Measurements from ENCODE around the gene INHA. TPM values are rescaled to one million over a fixed set of nuclear protein-coding genes. Genes with fewer than 3 reads are reported as not detected.

The INHA gene
- total RNA-seq, 2 experiments from 2014 or later, result not detected

DNA sequence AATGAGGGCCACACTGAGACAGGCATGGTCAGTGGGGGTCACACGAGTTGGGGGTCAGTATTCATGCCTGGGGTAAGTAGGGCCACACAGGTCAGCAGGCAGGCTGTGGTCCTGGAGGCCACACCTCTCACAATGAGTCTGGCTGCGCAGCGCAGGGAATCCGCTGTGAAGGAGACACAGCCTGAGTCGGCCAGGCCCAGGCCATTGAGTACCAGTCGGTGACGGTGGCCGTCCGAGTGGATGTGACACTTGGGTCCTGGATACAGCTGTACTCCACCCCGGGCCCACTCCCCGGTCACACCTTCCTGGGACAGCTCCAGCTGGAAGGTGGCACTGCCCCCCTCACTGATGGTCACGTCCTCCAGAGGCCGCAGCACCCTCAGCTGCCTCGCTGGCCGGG lies 17.8 kb upstream of the INHA start:
- Mint-ChIP-seq H3K9me3 (no peaks in the 10 kb centered on the region), H3K36me3 (ENCODE audit: low read depth) (no peaks in the 10 kb centered on the region), H3K27me3 (peaks cover 23% of the 10 kb centered on the region), H3K4me3 (no peak overlapping the region), H3K27ac (no peak overlapping the region), H3K4me1 (peaks cover 8% of the 10 kb centered on the region)
- CTCF ChIA-PET, result interaction anchor here (1.0 to 1.6 kb wide), 2 partner anchors 11 to 13 kb away, joined by 4 to 5 read pairs; partner anchors contain the start of genes CHPF and TMEM198
- POLR2A ChIA-PET, result no interaction called here
- no peak for DNase-seq

DNA sequence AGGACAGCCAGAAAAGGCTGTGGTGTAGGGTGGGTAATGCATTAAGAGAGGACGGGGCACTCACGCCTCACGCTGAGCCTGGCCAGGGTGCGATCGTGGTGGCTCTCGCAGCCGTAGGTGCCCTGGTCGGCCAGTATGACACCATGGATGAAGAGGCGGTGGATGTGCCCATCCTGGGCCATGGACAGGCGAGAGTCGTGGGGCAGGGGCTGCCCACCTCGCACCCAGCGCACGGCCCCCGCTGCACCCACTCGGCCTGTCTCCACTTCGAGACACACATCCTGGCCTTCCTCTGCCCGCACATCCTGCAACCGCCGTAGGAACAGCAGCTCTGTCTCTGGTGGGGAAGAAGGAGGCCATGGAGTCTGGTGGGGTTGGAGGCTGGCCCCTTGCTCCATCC lies 16.2 kb upstream of the INHA start:
- H3K4me3 Mint-ChIP-seq, result no peak overlapping the region
- peaks cover 17% of the 10 kb centered on the region for H3K27me3 Mint-ChIP-seq
- H3K4me1 Mint-ChIP-seq, result peaks cover 8% of the 10 kb centered on the region
- no peaks in the 10 kb centered on the region for H3K9me3 Mint-ChIP-seq
- ChIA-PET CTCF (no interaction called here), POLR2A (no interaction called here)
- H3K36me3 Mint-ChIP-seq (ENCODE audit: low read depth), result no peaks in the 10 kb centered on the region
- DNase-seq, result no peak
- no peak overlapping the region for H3K27ac Mint-ChIP-seq

DNA sequence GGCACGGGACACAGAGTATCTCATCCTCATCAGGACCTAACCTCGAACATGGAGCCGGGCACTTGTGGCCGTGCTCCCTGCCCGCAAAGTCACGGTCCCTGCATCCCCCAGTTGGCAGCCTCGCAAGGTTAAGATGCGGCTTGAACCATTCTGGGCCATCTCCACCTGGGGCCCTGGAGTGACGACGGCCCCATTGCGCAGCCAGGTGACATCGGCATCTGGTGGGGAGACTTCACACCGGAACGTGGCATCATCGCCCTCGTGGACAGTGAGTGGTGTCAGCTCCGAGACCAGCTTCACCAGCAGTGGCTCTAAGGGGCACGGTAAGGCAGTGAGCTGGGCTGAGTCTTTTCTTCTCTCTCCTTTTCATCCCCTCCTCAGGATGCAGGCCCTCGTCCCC lies 15.7 kb upstream of the INHA start:
- CTCF ChIA-PET, result interaction anchor here (1.3 kb wide), 1 partner anchor 12 kb away, joined by 3 read pairs; the partner anchor contains the start of genes CHPF and TMEM198
- no peak for DNase-seq
- POLR2A ChIA-PET, result no interaction called here
- peaks cover 14% of the 10 kb centered on the region for H3K27me3 Mint-ChIP-seq
- no peaks in the 10 kb centered on the region for H3K9me3 Mint-ChIP-seq
- H3K36me3 Mint-ChIP-seq (ENCODE audit: low read depth), result no peaks in the 10 kb centered on the region
- no peak overlapping the region for H3K4me3 Mint-ChIP-seq
- H3K4me1 Mint-ChIP-seq, result peaks cover 6% of the 10 kb centered on the region
- H3K27ac Mint-ChIP-seq, result no peak overlapping the region

DNA sequence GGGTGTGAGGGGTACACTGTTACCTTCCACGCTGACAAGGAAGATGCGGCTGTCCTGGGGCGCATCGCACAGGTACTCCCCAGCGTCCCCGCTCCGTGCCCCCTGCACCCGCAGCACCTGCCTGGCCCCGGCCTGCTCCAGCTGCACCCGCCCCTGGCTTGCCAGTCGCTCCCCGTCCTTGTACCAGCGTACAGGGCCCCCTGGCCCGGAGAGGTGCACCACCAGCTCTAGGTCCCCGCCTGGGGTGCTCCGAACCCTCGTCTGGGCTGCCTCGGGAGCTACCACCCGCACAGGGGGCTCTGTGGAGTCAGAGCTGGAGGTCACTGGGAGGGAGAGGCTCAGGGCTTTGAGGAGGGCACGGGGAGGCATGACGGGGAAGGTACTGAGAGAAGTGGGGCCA lies 14.8 kb upstream of the INHA start:
- Mint-ChIP-seq H3K9me3 (no peaks in the 10 kb centered on the region), H3K27me3 (peaks cover 7% of the 10 kb centered on the region), H3K27ac (no peak overlapping the region), H3K4me3 (no peak overlapping the region), H3K4me1 (no peaks in the 10 kb centered on the region), H3K36me3 (ENCODE audit: low read depth) (no peaks in the 10 kb centered on the region)
- POLR2A ChIA-PET, result no interaction called here
- CTCF ChIA-PET, result interaction anchor here (1.3 to 1.8 kb wide), 2 partner anchors 8 to 13 kb away, joined by 3 to 4 read pairs; partner anchors contain the start of genes CHPF and TMEM198
- DNase-seq, result no peak

DNA sequence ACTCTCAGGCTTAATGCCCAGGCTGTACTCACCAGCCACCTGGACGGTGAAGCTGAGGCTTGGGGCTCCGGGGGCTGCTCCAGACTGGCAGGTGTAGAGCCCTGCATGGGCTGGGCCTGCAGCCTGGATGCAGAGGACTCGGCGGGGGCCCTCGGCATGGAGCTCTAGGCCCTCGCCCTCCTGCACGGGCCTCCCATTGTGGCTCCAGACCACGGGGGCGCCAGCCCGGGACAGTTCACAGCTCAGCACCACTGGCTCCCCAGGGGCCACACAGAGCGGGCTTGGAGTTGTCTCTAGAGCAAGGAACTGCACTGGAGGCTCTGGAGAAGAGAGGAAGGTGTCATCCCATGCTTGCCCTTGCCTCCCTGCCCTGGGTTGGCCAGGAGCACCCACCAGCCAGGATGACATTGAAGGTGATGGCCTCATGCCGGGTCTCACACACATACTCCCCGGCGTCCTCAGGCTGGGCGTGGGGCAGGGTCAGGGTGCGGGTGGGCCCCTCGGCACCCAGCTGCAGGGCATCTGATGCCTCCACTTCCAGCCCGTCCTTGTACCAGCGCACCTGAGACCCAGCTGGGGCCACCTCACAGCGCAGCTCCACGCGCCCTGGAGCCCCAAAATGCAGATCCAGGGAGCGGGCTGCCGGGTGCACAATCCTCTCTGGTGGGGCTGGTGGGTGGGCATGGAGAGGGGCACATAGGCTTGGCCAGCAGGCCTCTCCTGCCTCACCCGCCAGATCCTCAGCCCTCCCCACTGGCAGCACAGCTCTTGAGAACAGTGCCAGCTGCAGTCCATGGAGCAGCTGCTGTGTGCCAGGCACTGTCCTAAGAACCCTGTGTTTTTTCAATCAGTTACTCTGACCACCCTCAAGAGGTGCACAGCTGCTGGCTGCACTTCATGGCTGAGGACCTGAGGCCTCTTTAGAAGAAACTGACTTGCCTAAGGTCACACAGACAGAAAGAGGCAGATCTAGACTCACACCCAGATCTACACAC lies 14.0 kb upstream of the INHA start:
- H3K4me3 Mint-ChIP-seq, result no peak overlapping the region
- no peaks in the 10 kb centered on the region for H3K4me1 Mint-ChIP-seq
- ChIA-PET CTCF (interaction anchor here (1.3 to 1.8 kb wide), 2 partner anchors 9 to 14 kb away, joined by 3 to 4 read pairs; partner anchors contain the start of genes CHPF and TMEM198), POLR2A (no interaction called here)
- no peaks in the 10 kb centered on the region for H3K9me3 Mint-ChIP-seq
- H3K27ac Mint-ChIP-seq, result no peak overlapping the region
- H3K27me3 Mint-ChIP-seq, result peaks cover 7% of the 10 kb centered on the region
- H3K36me3 Mint-ChIP-seq (ENCODE audit: low read depth), result no peaks in the 10 kb centered on the region
- DNase-seq, result no peak

DNA sequence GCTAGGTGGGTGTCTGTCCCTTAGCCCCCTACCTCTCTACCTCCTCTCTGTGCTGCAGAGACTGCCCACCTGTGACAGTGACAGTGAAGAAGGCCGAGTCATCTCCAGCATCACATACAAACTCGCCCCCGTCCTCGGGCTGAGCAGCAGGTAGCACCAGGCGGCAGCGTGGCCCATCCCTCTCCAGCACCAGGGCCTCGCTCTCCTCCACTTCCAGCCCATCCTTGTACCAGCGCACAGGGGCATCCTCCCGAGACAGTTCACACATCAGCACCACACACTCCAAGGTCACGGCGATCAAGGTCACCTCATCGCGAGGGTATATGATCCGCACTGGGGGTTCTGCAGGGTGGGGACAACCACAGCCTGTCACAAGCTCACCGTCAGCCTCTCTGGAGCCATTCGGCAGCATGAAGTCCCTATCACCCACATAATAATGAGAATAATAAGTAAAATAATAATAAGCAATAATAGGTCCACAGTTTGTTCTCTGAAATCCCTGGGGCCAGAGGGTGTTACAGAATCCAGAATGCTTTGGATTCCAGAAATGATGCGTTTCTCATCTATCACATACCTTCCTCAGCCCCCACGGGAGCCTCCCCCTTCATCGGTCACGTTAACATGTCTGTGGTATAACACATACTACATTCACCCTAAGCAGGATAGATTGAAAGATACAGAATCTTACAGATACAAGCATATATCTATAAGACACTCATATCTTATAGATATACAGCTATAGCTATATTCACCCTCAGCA lies 12.8 kb upstream of the INHA start:
- H3K36me3 Mint-ChIP-seq (ENCODE audit: low read depth), result no peaks in the 10 kb centered on the region
- ChIA-PET CTCF (interaction anchor here (0.7 to 3.6 kb wide), 9 partner anchors 10 to 91 kb away, joined by 3 to 34 read pairs (median 4); partner anchors contain the start of genes CHPF, GMPPA, OBSL1 and TMEM198), POLR2A (no interaction called here)
- no peak overlapping the region for H3K27ac Mint-ChIP-seq
- H3K4me3 Mint-ChIP-seq, result no peak overlapping the region
- H3K27me3 Mint-ChIP-seq, result no peaks in the 10 kb centered on the region
- DNase-seq, result no peak
- H3K9me3 Mint-ChIP-seq, result no peaks in the 10 kb centered on the region
- H3K4me1 Mint-ChIP-seq, result no peaks in the 10 kb centered on the region

DNA sequence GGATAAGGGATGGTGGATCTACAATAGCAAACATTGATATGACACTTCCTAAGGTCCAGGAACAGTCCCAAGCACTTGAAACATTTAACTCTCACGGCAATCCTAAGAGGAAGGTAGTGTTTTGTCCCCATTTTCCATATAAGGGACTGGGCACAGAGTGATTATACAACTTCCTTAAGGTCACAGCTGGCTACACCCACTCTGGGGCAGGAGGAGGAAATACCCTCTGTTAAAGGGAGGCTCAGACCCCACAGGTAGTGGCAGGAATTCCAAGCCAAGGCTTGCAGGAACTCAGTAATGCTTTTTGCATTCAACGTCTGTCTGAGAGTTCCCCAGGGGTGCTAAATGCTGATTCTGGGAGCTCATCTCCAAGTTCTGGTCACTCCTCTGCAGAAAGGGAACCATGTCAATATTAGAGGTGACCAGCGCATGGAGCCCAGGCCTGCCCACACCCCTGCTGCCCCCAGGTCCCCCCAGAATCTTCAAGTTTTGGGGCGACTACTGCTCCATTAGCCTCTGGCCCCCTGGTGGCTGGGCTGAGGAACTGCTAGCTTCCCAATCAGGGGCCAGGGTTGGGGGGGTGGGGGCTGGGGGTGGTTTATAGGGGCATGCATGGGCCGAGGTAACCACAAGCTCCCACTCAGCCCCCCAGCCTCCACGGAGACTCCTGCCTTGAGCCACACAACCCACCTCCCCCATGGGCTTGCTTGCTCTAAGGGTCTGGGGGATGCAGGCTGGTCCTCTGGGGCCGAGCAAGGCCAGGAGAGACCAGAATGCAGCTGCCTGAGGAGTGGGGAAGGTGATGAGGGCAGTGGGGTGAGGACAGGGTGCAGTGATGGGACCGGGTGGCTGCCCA lies 11.8 kb upstream of the INHA start:
- Mint-ChIP-seq H3K27me3 (no peaks in the 10 kb centered on the region), H3K9me3 (no peaks in the 10 kb centered on the region), H3K4me3 (no peak overlapping the region), H3K27ac (no peak overlapping the region), H3K4me1 (no peaks in the 10 kb centered on the region), H3K36me3 (ENCODE audit: low read depth) (no peaks in the 10 kb centered on the region)
- DNase-seq, result no peak
- POLR2A ChIA-PET, result no interaction called here
- CTCF ChIA-PET, result interaction anchor here (0.6 to 3.6 kb wide), 14 partner anchors 9 to 91 kb away, joined by 3 to 34 read pairs (median 4); partner anchors contain the start of genes CHPF, GMPPA, OBSL1 and TMEM198

DNA sequence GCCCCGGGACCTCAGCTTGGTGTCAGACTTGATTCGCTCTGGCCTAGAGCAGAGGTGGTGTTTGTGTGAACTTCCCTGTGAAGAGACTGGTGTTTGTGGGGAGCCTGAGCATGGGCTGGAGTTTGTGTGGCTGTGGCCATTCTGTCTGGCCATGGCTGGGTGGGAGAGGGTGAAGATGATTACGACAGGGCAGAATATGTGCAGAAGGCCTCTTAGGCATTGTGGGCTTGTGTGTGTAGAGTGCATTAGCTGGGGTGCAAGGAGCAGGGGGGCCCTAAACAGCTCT lies 11.3 kb upstream of the INHA start:
- ChIA-PET POLR2A (no interaction called here), CTCF (interaction anchor here (0.6 to 3.6 kb wide), 10 partner anchors 8 to 90 kb away, joined by 3 to 34 read pairs (median 4); partner anchors contain the start of genes CHPF, GMPPA, OBSL1 and TMEM198)
- Mint-ChIP-seq H3K4me3 (no peak overlapping the region), H3K27me3 (no peaks in the 10 kb centered on the region), H3K36me3 (ENCODE audit: low read depth) (no peaks in the 10 kb centered on the region), H3K9me3 (no peaks in the 10 kb centered on the region), H3K4me1 (no peaks in the 10 kb centered on the region), H3K27ac (no peak overlapping the region)
- DNase-seq, result no peak

DNA sequence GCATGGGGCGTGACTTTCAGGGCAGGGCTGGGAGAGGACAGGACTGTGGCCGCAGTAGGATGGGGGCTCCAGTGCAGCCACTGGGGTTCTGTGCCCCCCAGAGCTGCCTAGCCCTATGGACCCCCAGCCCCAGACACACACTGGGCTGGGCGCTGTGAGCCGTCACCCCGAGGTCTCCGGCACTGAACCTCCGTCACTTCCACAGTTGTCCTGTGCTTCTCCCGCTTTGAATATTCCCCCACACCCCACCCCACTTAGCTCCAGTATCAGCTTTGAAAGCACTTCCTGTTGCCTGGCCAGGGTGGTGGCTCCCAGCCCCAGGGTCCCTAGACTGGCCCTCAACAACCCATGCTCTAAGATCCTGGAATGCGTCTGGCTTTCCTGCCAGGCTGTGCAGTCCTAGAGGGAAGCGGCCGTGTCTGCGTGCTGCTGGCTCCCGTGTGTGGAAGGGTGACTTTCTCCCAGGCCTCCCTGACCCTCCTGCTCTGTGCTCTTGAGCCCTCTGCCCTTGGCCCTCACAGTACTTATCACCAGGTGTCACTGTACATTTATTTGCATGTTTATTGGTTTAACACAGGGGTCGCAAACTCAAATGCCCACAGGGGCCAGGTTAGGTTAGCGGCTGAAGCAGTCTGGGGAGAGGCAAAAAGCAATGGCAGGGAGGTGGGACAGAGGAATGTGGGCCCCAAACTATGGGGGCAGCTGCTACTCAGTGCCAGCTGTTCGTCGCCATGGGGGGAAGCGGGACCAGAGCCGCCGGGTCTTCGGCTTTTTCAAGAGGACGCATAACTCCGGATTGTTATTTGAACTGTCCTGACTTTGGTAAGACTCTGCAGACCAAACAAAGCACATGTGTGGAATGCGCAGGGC lies 10.7 kb upstream of the INHA start:
- POLR2A ChIA-PET, result no interaction called here
- no peak overlapping the region for H3K4me3 Mint-ChIP-seq
- no peaks in the 10 kb centered on the region for H3K36me3 Mint-ChIP-seq (ENCODE audit: low read depth)
- H3K9me3 Mint-ChIP-seq, result no peaks in the 10 kb centered on the region
- H3K27ac Mint-ChIP-seq, result no peak overlapping the region
- no peaks in the 10 kb centered on the region for H3K27me3 Mint-ChIP-seq
- DNase-seq, result no peak
- CTCF ChIA-PET, result interaction anchor here (0.7 to 3.6 kb wide), 7 partner anchors 8 to 63 kb away, joined by 3 to 34 read pairs (median 3); partner anchors contain the start of genes CHPF, GMPPA and TMEM198
- no peaks in the 10 kb centered on the region for H3K4me1 Mint-ChIP-seq

DNA sequence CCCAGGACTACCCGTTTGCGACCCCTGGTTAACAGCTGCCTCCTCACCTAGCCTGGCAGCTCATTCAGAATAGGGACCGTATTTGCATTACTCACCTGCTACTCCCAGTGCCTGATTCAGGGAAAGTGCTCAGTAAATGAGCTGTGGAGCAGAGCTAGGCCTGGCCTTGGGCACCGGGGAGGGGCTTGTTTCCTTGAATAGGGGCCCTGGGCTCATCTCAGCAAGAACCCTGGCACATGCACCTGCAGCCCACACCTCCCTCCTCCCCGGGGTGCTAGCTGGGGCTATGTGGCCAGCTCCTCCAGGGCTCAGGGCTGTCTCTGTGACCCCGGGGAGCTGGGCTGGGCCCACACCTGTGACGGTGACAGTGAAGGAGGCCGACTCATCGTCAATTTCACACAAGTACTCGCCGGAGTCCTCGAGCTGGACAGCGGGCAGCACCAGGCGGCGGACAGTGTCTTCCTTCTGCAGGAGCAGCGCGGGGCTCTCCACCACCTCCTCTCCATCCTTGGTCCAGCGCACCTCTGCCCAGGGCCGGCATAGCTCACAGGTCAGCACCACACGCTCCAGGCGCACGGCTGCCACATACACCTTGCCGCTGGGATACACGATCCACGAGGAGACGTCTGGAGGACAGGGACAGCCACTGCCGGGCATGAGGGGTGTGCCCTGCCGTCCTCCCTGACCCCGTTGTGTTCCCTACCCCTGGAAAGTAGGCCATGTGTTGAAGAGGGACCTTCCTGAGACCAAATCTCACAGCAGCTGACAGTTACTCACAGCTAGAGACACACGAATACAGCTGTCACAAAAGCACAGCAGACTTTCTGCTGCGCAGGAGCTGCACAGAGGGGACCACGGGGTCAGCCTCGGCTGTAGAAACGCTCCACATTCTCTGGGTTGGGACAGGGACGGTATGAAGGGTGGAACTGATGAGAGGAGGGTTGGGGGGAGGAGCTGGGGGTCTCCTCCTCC lies 9.8 kb upstream of the INHA start:
- Mint-ChIP-seq H3K9me3 (no peaks in the 10 kb centered on the region), H3K27me3 (no peaks in the 10 kb centered on the region), H3K4me1 (no peaks in the 10 kb centered on the region), H3K27ac (no peak overlapping the region), H3K36me3 (ENCODE audit: low read depth) (no peaks in the 10 kb centered on the region), H3K4me3 (no peak overlapping the region)
- no peak for DNase-seq
- ChIA-PET CTCF (interaction anchor here (0.7 to 3.6 kb wide), 3 partner anchors 10 to 20 kb away, joined by 3 to 34 read pairs (median 3); partner anchors contain the start of genes CHPF and TMEM198), POLR2A (no interaction called here)

DNA sequence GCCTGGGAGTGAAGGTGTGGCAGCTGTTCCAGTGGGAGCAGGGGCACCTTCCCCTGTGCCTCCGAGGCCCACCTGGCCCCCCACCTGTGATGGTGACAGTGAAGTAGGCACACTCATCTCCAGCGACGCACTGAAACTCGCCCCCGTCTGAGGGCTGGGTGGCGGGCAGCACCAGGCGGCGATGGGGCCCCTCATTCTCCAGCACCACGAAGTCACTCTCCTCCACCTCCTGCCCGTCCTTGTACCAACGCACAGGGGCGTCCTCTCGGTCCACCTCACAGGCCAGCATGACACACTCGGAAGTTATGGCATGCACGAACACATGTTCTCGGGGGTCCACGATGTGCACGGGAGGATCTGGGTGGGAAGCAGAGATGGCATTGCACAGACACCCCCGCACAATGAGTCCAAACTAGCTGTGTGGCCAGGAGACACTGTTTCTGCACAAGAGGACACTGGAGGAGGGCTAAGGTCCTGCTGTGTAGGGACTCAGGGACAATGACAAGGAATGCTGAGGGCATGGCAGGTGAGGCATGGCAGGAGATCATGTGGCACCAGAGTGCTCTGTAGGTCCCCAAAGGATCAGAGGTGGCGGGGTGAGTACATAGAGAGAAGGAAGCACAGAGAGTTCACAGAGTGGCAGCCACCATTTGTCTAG lies 8.7 kb upstream of the INHA start:
- H3K4me3 Mint-ChIP-seq, result no peak overlapping the region
- no peaks in the 10 kb centered on the region for H3K36me3 Mint-ChIP-seq (ENCODE audit: low read depth)
- H3K4me1 Mint-ChIP-seq, result no peaks in the 10 kb centered on the region
- H3K27ac Mint-ChIP-seq, result no peak overlapping the region
- POLR2A ChIA-PET, result no interaction called here
- CTCF ChIA-PET, result no interaction called here
- no peak for DNase-seq
- peaks cover 2% of the 10 kb centered on the region for H3K27me3 Mint-ChIP-seq
- no peaks in the 10 kb centered on the region for H3K9me3 Mint-ChIP-seq
